Activated CD8-positive, alpha-beta memory T cell treated with anti-CD3 and anti-CD28 coated beads, Interleukin-2, amount 50 U/mL, for 4 hours (primary cell): Measurements from ENCODE around the gene RFC4.

ENCODE experiments used
- DNase-seq: peaks from one replicate; pipeline ENCODE4 v3.0.0-alpha.2; 2020

Gene RFC4

GRCh38 chr3:186785495-186786018 is 20.7 kb downstream of the RFC4 start:
- DNase-seq, result no peak

- no peak for DNase-seq
These were observed 21.3 kb downstream of the RFC4 start for GRCh38 chr3:186784820-186785494.

DNA sequence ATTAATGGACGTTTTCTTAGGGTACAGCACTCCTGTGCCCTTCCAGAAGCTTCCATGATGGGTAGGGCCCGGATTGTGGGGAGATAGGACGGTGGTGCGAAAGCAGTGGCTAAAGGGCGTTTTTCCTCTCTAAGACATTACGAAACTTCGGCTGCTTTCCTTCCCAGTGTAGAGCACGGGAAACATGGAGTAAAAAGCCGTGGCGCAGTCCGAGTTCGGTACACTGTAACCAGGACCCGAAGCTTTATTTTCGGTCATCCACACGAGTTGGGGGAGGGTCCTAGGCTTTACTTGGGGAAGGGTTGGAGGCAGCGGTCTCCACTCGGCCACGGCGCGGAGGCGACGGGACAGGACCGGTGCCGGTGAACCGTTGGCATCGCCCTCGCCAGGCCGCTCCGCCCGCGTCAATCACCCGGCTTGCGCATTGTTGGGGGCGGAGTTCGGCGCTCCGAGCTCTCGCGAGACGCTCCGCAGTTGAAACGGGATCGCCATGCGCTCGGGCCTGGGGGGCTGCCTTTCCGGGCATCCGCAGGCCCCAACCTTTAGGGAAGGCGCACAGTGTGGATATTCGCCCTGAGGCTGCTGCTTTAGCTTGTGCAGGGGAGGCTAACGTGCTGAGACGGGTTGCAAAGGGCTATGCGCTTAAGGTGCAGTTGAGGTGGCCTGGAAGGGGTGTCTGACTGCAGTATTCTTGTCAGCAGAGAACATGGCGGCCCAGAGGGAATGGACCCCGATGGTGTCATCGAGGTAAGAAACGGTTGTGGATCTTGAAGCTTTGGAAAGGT is 22.4 kb downstream of the RFC4 start:
- peak; percentile 83 for DNase-seq

DNA sequence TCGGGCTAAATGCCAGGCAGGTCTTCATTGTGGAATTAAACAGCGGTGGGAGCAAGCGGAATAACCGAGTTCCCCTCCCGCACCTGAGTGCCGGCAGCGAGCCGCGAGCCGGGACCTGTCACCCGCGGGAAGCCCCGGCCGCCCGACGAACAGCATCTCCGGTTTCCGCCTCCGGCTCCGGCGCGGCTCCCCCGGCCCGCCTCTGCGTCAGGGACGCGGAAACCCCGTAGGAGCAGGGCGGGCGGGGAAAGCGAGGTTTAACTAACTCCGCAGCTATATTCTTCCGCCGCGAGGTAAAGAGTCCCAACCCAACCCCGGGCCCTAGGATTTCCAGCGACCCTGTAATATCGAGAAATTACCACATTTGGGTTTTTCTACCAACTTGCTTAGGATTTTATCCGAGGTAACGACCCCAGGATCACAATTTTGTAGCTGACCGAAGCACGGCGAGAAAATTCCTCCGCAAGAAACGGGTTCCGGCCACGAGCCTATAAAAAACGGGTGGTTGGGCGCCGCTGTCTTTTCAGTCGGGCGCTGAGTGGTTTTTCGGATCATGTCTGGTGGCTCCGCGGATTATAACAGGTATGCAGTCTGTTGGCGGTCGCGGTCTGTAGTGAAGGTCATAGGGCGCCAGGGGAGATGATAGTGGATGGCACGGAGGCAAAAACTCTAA is 23.1 kb downstream of the RFC4 start, which contains the start of gene EIF4A2:
Gene EIF4A2, plus strand, starts transcription at position 520 of the 673 bp plus-strand sequence. Its CDS starts 34 bp downstream, at position 554.
- DNase-seq, result peak; percentile 90

DNA sequence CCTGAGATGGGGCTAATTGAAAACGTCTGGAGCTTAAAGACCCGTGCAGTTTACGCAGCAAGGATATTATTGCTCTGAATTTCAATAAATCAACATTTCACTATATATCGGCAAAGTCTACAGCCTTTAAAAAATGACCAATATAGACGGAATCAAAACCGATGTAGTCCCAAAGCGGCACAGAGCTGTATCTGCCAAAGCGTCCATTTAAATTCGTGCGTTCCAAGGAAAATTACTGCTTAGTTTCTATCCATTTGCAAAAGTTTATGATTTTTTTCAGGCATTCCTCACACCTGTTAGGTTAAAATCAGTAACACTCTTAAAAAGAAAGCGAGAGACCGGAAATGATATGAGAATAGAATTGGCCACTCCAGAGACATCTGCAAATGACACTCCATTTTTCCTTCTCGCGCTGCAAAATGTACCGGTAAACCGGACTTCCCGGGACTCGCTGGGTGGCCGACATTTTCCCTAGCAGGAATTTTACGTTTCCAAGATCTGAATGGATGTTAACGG is 23.7 kb downstream of the RFC4 start:
- no peak for DNase-seq

- no peak for DNase-seq
These were observed 27.1 kb downstream of the RFC4 start for GRCh38 chr3:186779204-186779603.

GRCh38 chr3:186775999-186776398 is 30.3 kb downstream of the RFC4 start:
- DNase-seq, result no peak

DNA sequence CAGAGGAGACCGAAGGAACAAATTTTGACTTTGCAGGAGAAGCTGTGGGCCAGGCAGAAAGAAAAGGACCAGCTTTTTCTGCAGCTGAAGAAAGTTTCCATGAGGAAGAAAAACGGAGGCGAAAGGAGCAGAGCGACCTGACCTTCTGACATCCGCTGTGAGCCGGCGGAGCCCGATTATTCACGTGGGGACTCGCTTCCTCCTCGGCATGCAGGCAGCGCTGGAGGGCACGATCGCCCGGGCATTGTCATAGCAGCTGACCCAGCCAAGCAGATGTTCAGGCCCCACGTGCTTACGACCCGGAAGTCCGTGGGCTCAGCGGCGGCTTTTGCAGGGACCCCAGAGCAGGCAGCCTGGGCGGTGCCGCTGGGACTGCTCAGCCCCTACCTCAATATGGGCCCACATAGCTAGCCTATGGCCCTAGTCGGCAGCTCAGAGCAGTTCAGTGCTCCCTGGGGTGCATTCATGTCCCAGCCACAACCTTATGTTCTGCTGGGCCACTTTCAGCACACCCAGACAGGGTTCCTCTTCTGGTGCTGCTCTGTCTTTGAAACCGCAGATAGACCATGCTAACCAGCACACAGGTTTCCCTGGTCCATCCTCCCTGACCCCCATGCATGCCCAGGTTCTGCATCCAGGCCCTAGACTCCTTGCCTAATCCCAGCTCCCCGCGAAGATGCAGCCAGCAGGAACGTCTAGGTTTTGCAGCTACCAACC is 33.4 kb downstream of the RFC4 start:
- peak; percentile 67 for DNase-seq

GRCh38 chr3:186772281-186772694 is 34.0 kb downstream of the RFC4 start:
- no peak for DNase-seq

DNA sequence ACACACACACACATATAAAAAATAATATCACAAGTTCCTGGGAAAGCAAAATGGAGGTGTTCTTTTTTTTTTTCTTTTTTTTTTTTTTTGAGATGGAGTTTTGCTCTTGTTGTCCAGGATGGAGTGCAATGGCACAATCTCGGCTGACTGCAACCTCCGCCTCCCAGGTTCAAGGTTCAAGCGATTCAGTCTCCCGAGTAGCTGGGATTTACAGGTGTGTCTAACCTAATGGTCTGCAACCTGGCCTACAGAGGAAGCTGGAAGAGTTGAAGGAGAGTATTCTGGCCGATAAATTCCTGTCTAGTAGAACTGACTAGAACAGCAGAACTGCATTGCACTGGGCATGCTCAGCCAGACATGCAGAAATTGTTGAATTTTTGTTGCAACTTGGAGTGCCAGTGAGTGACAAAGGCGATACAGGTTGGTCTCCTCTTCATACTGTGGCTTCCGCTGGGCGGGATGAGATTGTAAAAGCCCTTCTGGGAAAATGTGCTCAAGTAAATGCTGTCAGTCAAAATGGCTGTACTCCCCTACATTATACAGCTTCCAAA is 45.3 kb downstream of the RFC4 start:
- DNase-seq, result no peak

DNA sequence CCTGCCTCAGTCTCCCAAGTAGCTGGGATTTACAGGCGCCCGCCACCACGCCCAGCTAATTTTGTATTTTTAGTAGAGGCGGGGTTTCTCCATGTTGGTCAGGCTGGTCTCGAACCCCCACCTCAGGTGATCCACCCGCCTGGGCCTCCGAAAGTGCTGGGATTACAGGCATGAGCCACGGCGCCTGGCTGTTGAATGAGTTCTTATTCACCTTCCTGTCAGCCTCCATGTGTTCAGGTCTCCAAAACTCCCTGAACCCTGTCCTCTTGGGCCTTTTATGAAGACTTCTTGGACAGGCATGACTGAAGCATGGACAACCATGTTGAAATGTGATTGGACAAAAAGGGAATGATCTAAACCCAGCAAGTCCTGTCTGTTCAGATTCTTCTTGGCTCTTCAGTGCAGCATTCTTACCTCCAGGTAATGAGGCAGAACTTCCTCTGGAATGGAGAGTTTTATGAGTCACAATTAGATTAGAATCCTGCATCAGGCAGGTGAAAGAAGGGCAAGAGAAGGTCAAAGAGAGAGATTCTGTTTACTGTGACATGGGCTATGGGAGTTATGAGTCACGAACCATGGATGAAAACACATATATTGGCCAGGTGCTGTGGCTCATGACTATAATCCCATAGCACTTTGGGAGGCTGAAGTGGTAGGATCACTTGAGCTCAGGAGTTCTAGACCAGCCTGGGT is 46.0 kb downstream of the RFC4 start:
- DNase-seq, result no peak

- DNase-seq, result no peak
These were observed 46.9 kb downstream of the RFC4 start for GRCh38 chr3:186759231-186759930.

GRCh38 chr3:186757686-186758220 is 48.5 kb downstream of the RFC4 start:
- DNase-seq, result no peak

- no peak for DNase-seq
These were observed 49.1 kb downstream of the RFC4 start for GRCh38 chr3:186757214-186757613.

DNA sequence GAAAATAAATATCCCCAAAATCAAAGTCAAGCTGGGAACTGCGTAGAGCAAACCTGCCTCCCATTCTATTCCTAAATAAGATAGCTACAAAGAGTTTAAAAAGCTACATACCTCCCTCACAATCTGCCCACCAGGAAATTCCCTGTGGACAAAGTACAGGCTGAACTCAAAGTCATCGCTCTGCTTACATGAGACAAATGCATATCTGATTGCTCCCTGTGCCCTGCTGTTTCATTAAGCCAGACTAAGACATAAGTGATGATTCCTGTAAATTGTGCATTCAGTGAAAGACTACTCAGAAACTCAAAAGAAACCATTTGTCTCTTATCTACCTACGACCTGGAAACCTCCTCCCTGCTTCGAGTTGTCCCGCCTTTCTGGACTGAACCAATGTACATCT is 51.4 kb downstream of the RFC4 start:
- DNase-seq, result no peak

GRCh38 chr3:186754006-186754405 is 52.3 kb downstream of the RFC4 start:
- no peak for DNase-seq

- DNase-seq, result no peak
These were observed 54.8 kb downstream of the RFC4 start for GRCh38 chr3:186751480-186751879.

- DNase-seq, result no peak
These were observed 56.0 kb downstream of the RFC4 start for GRCh38 chr3:186750316-186750715.

DNA sequence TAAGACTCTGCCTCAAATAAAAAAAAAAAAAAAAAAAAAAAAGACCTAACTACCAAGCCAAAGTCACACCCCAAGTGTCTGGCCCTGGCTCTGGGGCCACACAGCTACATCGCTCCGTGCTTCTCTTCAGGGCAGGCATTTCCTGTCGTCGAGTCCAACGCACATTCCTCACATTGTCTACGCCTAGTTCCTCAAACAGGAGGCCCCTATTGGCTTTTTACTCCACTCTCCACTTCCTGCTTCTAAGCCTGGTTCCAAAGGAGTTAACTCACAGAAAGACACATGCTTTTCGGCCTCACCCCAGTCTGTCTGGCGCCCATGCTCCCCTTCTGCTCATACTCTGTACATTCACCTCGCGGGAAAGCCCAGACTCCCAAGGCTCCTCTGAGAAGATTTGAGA is 60.3 kb downstream of the RFC4 start:
- no peak for DNase-seq

- no peak for DNase-seq
These were observed 62.6 kb downstream of the RFC4 start for GRCh38 chr3:186743666-186744065.
